ENCODE measurements around the gene CA7. TPM values are rescaled to one million over a fixed set of nuclear protein-coding genes. Genes with fewer than 3 reads are reported as not detected.

CA7 gene
- total RNA-seq, 6 donors from 2014 or later = not detected

GRCh38 chr16:66857437-66857836, 13.2 kb downstream of the CA7 start:
- WGBS, 2 donors = 76 to 78% methylated on average over 6 of the region's 6 CpGs
- peaks cover 0 to 10% (median 0%) of the 10 kb centered on the region in 4 donors for H3K4me1 ChIP-seq
- no peaks in the 10 kb centered on the region for H3K27me3 ChIP-seq
- TF ChIP-seq, protein P1, sequence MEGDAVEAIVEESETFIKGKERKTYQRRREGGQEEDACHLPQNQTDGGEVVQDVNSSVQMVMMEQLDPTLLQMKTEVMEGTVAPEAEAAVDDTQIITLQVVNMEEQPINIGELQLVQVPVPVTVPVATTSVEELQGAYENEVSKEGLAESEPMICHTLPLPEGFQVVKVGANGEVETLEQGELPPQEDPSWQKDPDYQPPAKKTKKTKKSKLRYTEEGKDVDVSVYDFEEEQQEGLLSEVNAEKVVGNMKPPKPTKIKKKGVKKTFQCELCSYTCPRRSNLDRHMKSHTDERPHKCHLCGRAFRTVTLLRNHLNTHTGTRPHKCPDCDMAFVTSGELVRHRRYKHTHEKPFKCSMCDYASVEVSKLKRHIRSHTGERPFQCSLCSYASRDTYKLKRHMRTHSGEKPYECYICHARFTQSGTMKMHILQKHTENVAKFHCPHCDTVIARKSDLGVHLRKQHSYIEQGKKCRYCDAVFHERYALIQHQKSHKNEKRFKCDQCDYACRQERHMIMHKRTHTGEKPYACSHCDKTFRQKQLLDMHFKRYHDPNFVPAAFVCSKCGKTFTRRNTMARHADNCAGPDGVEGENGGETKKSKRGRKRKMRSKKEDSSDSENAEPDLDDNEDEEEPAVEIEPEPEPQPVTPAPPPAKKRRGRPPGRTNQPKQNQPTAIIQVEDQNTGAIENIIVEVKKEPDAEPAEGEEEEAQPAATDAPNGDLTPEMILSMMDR (IDR thresholded peaks at IDR 0.05) = no peak
- TF ChIP-seq POLR2A (IDR thresholded peaks at IDR 0.05) (no peak), POLR2AphosphoS5 (IDR thresholded peaks at IDR 0.05) (no peak), EP300 (IDR thresholded peaks at IDR 0.05) (no peak)
- ATAC-seq (ENCODE audit: low FRiP score in 2 of 2) (no peak), DNase-seq (no peak)
- no peak overlapping the region for H3K4me3 ChIP-seq
- no peaks in the 10 kb centered on the region for H3K9me3 ChIP-seq
- no peak overlapping the region for H3K27ac ChIP-seq
- H3K36me3 ChIP-seq = no peaks in the 10 kb centered on the region

DNA sequence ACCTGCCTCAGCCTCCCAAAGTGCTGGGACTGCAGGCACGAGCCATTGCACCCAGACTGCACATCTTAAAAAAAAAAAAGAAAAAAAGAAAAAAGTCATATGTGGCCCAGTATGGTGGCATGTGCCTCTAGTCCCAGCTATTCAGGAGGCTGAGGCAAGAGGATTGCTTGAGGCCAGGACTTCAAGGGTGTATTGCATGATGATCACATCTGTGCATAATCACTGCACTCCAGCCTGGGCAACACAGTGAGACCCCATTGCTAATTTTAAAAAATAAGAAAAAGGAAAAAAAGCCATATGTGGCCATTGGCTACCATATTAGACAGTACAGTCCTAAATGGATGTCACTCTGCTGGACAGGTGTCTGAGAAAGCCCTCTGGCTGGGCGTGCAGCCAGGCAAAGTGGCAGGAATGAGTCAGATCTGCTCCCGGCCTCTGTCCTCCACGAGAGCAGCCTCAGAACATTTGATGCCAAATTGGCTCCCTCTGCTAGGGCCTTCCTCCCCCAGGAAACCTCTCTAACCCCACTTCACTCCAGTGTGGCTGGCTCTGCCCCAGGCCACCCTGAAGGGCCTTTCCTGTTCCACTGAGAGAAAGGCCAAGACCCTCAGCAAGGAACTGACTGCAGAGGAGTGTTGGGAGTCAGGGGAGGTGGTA, 14.7 kb downstream of the CA7 start:
- H3K4me3 ChIP-seq = no peak overlapping the region
- no peaks in the 10 kb centered on the region for H3K36me3 ChIP-seq
- no peak overlapping the region for H3K27ac ChIP-seq
- TF ChIP-seq POLR2AphosphoS5 (IDR thresholded peaks at IDR 0.05) (no peak), EP300 (IDR thresholded peaks at IDR 0.05) (no peak), POLR2A (IDR thresholded peaks at IDR 0.05) (no peak)
- TF ChIP-seq, protein P1 (IDR thresholded peaks at IDR 0.05) = no peak
- H3K4me1 ChIP-seq = peaks cover 0 to 10% (median 0%) of the 10 kb centered on the region in 4 donors
- peak; percentile 18 to 42 for ATAC-seq (ENCODE audit: low FRiP score in 2 of 2)
- H3K9me3 ChIP-seq = no peaks in the 10 kb centered on the region
- WGBS, 2 donors = 40 to 47% methylated on average over 4 of the region's 4 CpGs
- peak in 1 of 2 donors; percentile 85 for DNase-seq
- no peaks in the 10 kb centered on the region for H3K27me3 ChIP-seq

GRCh38 chr16:66859397-66860068, 15.3 kb downstream of the CA7 start:
- Histone ChIP-seq H3K27me3 (no peaks in the 10 kb centered on the region), H3K4me3 (no peak overlapping the region), H3K9me3 (no peaks in the 10 kb centered on the region), H3K27ac (no peak overlapping the region), H3K4me1 (peaks cover 0 to 10% (median 0%) of the 10 kb centered on the region in 4 donors), H3K36me3 (no peaks in the 10 kb centered on the region)
- TF ChIP-seq, protein P1 (IDR thresholded peaks at IDR 0.05) = no peak
- no peak for TF ChIP-seq POLR2AphosphoS5 (IDR thresholded peaks at IDR 0.05)
- no peak for TF ChIP-seq EP300 (IDR thresholded peaks at IDR 0.05)
- no peak for TF ChIP-seq POLR2A (IDR thresholded peaks at IDR 0.05)
- WGBS, 2 donors = 80 to 90% methylated on average over 2 to 3 of the region's 3 CpGs
- ATAC-seq (ENCODE audit: low FRiP score in 2 of 2) (no peak), DNase-seq (no peak)

GRCh38 chr16:66862023-66862520, 17.9 kb downstream of the CA7 start:
- Histone ChIP-seq H3K4me3 (no peak overlapping the region), H3K9me3 (no peaks in the 10 kb centered on the region), H3K27ac (no peak overlapping the region), H3K4me1 (peaks cover 0 to 10% (median 0%) of the 10 kb centered on the region in 4 donors), H3K27me3 (no peaks in the 10 kb centered on the region), H3K36me3 (no peaks in the 10 kb centered on the region)
- TF ChIP-seq POLR2A (IDR thresholded peaks at IDR 0.05) = no peak
- TF ChIP-seq POLR2AphosphoS5 (IDR thresholded peaks at IDR 0.05) = no peak
- TF ChIP-seq, protein P1 (IDR thresholded peaks at IDR 0.05) = no peak
- no peak for TF ChIP-seq EP300 (IDR thresholded peaks at IDR 0.05)
- DNase-seq (no peak), ATAC-seq (ENCODE audit: low FRiP score in 2 of 2) (no peak)
- 91 to 96% methylated on average over 6 to 8 of the region's 8 CpGs for WGBS, 2 donors

Data from upper lobe of left lung (tissue), 6 donors.